Fibroblast of villous mesenchyme (primary cell): Measurements from ENCODE around the gene AKAP11. TPM values are rescaled to one million over a fixed set of nuclear protein-coding genes. Genes with fewer than 3 reads are reported as not detected.

Experiments
- DNase-seq: peaks from one replicate; pipeline ENCODE4 v3.0.0-alpha.2; 2010; ENCODE audit warnings: low read depth
- H3K4me3 ChIP-seq: 2 replicates; pipeline ENCODE4 v1.5.1; 2011; ENCODE audit warnings: low read depth, mild to moderate bottlenecking, low read length
- CTCF ChIP-seq: IDR thresholded peaks from 2 replicates; pipeline ENCODE4 v1.5.1; 2012; ENCODE audit warnings: low read depth, mild to moderate bottlenecking, low read length; ENCODE audit not compliant: insufficient read depth
- total RNA-seq: library from RNA; depleted of rRNA; stranded (reverse); fragments of >200 nt; gene quantifications from 2 replicates; pipeline ENCODE4 v1.2.3, GENCODE V29; 2012

Gene AKAP11
- total RNA-seq, 1 donor, result 32.0 TPM

DNA sequence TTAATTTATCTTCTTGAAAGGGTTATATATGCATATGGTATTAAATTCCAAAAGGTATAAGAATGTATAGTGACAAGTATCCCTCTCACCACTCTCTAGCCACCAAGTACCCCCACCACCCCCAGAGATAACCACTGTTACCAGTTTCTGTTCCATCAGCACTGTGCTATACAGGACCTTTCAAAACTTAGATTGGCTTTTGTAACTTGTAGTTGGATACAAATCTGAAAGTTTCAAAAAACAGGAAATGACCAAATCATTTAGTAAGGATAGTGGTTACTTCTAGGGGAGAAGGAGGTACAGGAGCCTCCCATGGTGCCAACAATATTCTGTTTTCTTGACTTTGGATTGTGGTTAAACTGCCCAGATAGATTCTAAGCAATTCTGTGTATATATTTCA is 56.7 kb downstream of the AKAP11 start:
- no peak overlapping the region for H3K4me3 ChIP-seq
- no peak for TF ChIP-seq CTCF
- no peak for DNase-seq

GRCh38 chr13:42329239-42329638 is 57.3 kb downstream of the AKAP11 start:
- no peak for DNase-seq
- no peak for TF ChIP-seq CTCF
- no peak overlapping the region for H3K4me3 ChIP-seq

GRCh38 chr13:42331009-42331408 is 59.1 kb downstream of the AKAP11 start:
- no peak for TF ChIP-seq CTCF
- DNase-seq, result peak; percentile 30
- no peak overlapping the region for H3K4me3 ChIP-seq

- peak; percentile 61 for DNase-seq
- peak; percentile 76 for TF ChIP-seq CTCF
- no peak overlapping the region for H3K4me3 ChIP-seq
These were observed 61.8 kb downstream of the AKAP11 start for GRCh38 chr13:42333613-42334328.

DNA sequence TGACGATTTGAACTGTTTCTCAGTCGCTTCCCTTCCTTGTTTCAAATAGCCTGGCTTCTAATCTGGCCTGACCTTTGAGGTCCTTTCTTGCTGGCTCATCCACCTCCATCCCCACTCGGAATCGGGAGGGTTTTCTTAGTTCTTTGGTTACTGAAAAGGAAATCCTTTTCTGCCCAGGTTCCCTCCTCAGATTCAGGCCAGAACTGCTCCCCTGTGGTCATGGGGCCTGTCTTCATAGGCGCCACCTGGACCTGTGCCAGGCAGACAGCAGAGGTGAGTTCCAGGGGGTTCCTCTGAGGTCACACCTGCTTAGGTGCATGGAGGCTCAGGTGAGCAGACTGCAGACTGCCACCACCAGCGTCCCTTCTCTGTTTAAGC is 62.4 kb downstream of the AKAP11 start:
- DNase-seq, result no peak
- no peak for TF ChIP-seq CTCF
- no peak overlapping the region for H3K4me3 ChIP-seq

DNA sequence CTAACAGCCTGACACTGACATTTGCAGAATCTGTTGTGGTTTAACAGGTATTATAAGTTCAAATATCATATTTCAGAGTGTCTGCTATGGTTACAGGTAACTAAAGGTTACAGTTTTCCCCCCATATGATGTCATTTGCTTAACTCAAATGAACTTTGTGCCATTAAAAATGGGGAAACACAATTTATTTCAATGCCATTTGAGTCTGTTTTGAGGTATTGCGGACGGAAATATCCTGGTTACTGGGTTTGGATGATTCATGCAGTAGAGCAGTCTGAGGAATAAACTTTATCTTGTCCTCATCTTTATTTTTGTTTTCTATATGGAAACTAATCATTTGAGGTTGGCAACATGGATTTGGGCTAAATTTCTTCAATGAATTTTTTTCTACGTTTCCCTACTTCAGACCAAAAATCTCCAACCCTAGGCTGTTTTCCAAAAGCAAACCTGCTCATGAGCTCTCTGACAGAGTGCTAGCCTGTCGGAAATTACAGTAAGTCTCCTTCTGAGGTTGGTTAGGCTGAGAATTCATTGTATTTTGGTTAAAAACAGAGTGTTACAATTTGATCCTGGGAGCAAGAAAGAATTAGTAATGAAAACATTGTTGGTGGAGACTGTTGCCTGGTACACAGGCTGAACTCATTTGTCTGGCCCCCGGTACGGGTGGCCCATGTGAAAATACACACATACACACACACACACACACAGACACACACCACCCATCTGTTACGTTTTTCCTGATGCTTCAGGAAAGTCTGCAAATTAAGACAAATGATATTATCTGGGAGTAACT is 66.1 kb downstream of the AKAP11 start:
- no peak for TF ChIP-seq CTCF

More for the DNA sequence above, 66.1 kb downstream of the AKAP11 start:
- no peak overlapping the region for H3K4me3 ChIP-seq
- peak; percentile 56 for DNase-seq
